Mesangial cell (primary cell): ENCODE measurements around the gene LMO2. TPM values are rescaled to one million over a fixed set of nuclear protein-coding genes. Genes with fewer than 3 reads are reported as not detected.

Experiments
- total RNA-seq: library from RNA; depleted of rRNA; stranded (reverse); fragments of >200 nt; gene quantifications from 2 replicates; pipeline ENCODE4 v1.2.3, GENCODE V29; 2015

The LMO2 gene
- 0.51 and 1.1 TPM in 2 replicates for total RNA-seq

DNA sequence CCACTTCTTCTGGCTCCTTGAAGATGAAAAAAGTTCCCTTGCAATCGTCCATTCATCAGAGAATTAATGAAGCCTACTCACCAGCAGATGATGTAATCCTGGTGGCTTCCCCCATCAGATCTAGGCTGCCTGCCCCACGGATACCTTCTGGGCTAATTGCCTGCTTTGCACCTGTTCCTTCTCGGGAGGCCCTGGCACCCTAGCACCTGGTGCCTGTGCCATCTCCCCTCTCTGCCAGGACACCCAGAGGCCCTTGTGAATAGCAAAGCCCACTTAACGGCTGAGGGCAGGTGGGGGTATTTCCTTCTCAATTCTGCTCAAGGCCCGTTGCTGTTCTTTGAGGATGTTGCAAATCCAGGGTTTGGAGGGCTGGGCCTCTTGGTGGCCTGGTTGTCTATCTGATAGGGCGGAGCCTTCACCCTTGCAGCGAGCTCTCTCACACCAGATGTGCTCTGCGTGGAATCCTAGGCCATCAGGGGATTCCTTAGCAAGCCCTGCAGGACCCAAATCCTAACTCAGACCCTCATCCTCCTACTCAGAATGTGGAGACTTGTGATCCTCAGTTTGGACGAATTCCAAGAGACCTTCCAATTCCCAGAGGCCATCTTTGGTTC lies at the start of gene LMO2:
Gene LMO2, minus strand, starts transcription at position 363 of the 614 bp plus-strand sequence. CDS start 22,360 bp downstream, outside the sequence.

Other genes starting within 250 kb of the LMO2 start
- 0.13 TPM in 1 of 2 replicates, not detected in the other for gene C11orf91, start 191.2 kb downstream of the LMO2 start, total RNA-seq
- 221 and 454 TPM in 2 replicates for gene CD59, start 155.7 kb downstream of the LMO2 start, total RNA-seq
- gene FBXO3, start 117.6 kb downstream of the LMO2 start, total RNA-seq = 18.6 and 20.2 TPM in 2 replicates
- gene CAPRIN1, start 159.7 kb upstream of the LMO2 start, total RNA-seq = 244 and 270 TPM in 2 replicates
- 16.1 and 25.1 TPM in 2 replicates for gene NAT10, start 213.6 kb upstream of the LMO2 start, total RNA-seq